Activated CD4-positive, alpha-beta T cell treated with anti-CD3 and anti-CD28 coated beads for 36 hours (primary cell): ENCODE data around the gene ARRDC2. TPM values are rescaled to one million over a fixed set of nuclear protein-coding genes. Genes with fewer than 3 reads are reported as not detected.

Source experiments
- ATAC-seq: fragments of 200-7000 bp; cut with Tn5 transposase; one replicate; pipeline ENCODE4 v1.10.0; 2021; ENCODE audit warnings: mild to moderate bottlenecking, moderate library complexity
- CTCF ChIA-PET: fragments of 350-600 bp; sonication (Branson Sonifier 250); formaldehyde crosslinking; loops from one replicate; lab custom pipeline; 2021; ENCODE audit warnings: antibody characterized with exemption; lab: Charles Lee
- POLR2A ChIA-PET: fragments of 350-600 bp; sonication (Branson Sonifier 250); formaldehyde crosslinking; loops from one replicate; lab custom pipeline; 2021; ENCODE audit warnings: antibody characterized with exemption, inconsistent platforms; lab: Charles Lee
- DNase-seq: peaks from one replicate; pipeline ENCODE4 v3.0.0-alpha.2; 2020
- H3K27ac Mint-ChIP-seq: one replicate; pipeline ENCODE4 v1.8.0; 2021; ENCODE audit warnings: mixed read lengths
- H3K27me3 Mint-ChIP-seq: one replicate; pipeline ENCODE4 v1.8.0; 2021; ENCODE audit warnings: mixed read lengths
- H3K36me3 Mint-ChIP-seq: one replicate; pipeline ENCODE4 v1.8.0; 2021; ENCODE audit warnings: low read depth, mixed read lengths
- H3K4me1 Mint-ChIP-seq: one replicate; pipeline ENCODE4 v1.8.0; 2021; ENCODE audit warnings: mixed read lengths
- H3K4me3 Mint-ChIP-seq: one replicate; pipeline ENCODE4 v1.8.0; 2021; ENCODE audit warnings: mild to moderate bottlenecking, moderate library complexity, mixed read lengths
- H3K9me3 Mint-ChIP-seq: one replicate; pipeline ENCODE4 v1.8.0; 2021; ENCODE audit warnings: low read depth, mixed read lengths
- intact Hi-C, 2 experiments: fragments of 100-400 bp; cut with DNase I in 1 of 2; cut with micrococcal nuclease in 1 of 2; formaldehyde crosslinking; loops; one replicate each; pipeline versions ENCODE4 v1.14.2 to v1.15.1; 2022 to 2024; cut with DNase I, micrococcal nuclease
- total RNA-seq, 2 experiments: library from RNA; stranded (reverse); gene quantifications; one replicate each; pipeline ENCODE4 v1.2.3, GENCODE V29; 2021

Gene ARRDC2
- total RNA-seq: 10 to 100 TPM; 13.5 to 21.7 TPM

DNA sequence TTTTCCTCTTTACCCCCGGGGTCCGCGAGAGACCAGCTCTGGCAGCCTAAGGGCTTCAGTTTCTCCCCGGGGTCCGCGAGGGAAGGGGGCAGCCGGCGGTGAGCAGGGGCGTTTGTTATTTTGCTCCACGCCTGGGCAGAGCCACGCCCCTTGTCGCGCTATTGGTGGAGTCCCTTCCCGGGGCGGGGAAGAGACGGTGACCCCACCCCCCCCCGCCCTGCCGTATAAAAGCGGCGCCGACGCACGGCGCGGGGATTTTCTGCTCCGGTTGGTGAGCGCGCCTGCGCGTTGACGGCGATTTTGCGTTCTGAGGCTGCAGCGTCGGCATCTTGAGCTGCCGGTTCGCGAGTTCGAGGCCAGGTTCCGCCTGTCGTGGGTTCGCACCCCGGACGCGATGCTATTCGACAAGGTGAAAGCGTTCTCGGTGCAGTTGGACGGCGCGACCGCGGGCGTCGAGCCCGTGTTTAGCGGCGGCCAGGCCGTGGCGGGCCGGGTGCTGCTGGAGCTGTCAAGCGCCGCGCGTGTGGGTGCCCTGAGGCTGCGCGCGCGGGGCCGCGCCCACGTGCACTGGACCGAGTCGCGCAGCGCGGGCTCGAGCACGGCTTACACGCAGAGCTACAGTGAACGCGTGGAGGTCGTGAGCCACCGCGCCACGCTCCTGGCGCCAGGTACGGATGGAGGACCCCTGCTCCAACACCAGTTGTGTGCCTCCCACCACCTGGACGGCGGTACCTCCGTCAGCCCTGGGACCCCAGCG, at the start of gene ARRDC2:
Gene ARRDC2, plus strand, starts transcription at position 254 of the 757 bp plus-strand sequence. Its CDS starts 141 bp downstream, at position 395.
- no peaks in the 10 kb centered on the region for H3K9me3 Mint-ChIP-seq
- H3K27ac Mint-ChIP-seq: peak within 1 kb of the TSS; percentile 81
- peak; percentile 94 for DNase-seq
- ChIA-PET POLR2A (interaction anchor here (0.6 kb wide), 1 partner anchor 825 kb away, joined by 4 read pairs; no protein-coding TSS in a partner anchor), CTCF (interaction anchor here (0.6 to 6.0 kb wide), 17 partner anchors 9 to 153 kb away, joined by 3 to 71 read pairs (median 5); partner anchors contain the start of gene CCDC124)
- peak within 1 kb of the TSS; percentile 73 for H3K4me3 Mint-ChIP-seq
- intact Hi-C loops: loop anchor here (1.0 to 10.0 kb wide), 9 partner anchors 13 to 245 kb away; partner anchors contain the start of gene PIK3R2 (in 1 of the 2)
- peak; percentile 84 for ATAC-seq
- H3K36me3 Mint-ChIP-seq: peaks cover 34% of the 10 kb centered on the region
- peaks cover 28% of the 10 kb centered on the region for H3K4me1 Mint-ChIP-seq
- no peaks in the 10 kb centered on the region for H3K27me3 Mint-ChIP-seq

DNA sequence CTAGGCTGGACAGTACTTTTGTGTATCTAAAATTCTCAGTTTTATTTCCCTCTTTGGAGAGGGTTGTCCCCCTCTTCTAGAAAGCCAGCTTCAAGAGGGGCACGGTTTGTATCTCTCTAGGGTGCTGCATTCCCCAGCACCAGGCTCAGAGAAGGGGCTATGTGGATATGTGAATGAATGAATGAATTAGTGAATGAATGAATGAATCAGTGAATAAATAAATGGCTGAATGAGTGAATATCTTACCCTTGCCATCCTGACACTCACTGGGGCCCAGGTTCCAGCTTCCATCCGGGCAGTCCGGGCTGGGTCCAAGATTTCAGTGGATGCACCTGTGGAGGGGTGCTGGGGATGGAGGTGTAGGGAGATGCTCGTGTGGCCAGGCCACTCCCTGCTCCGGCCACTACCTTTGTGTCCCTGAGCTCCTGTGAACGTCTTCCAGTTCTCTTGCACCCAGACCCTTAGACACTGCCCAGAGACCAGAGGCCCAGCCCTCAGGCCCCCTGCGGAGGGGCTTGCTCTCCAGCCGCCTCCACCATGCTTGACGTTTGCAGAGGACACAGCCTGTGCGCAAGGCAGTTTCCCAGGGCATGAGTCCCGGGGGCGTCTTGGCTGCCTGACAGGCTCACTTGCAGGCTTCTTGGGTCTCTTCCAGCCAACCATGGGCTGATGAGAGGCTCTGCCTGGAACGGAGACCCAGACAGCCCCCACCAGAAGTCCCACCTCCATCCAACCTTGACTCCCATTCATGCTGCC, 43.9 kb upstream of the ARRDC2 start:
- CTCF ChIA-PET: interaction anchor here (0.7 to 1.3 kb wide), 3 partner anchors 9 to 341 kb away, joined by 3 to 4 read pairs (median 3); no protein-coding TSS in a partner anchor
- no peak overlapping the region for H3K4me3 Mint-ChIP-seq
- no peaks in the 10 kb centered on the region for H3K9me3 Mint-ChIP-seq
- H3K4me1 Mint-ChIP-seq: peaks cover 3% of the 10 kb centered on the region
- no peak for DNase-seq
- ATAC-seq: no peak
- intact Hi-C loops: no loop called here
- H3K27me3 Mint-ChIP-seq: peaks cover 28% of the 10 kb centered on the region
- no peak overlapping the region for H3K27ac Mint-ChIP-seq
- H3K36me3 Mint-ChIP-seq: no peaks in the 10 kb centered on the region
- POLR2A ChIA-PET: no interaction called here

DNA sequence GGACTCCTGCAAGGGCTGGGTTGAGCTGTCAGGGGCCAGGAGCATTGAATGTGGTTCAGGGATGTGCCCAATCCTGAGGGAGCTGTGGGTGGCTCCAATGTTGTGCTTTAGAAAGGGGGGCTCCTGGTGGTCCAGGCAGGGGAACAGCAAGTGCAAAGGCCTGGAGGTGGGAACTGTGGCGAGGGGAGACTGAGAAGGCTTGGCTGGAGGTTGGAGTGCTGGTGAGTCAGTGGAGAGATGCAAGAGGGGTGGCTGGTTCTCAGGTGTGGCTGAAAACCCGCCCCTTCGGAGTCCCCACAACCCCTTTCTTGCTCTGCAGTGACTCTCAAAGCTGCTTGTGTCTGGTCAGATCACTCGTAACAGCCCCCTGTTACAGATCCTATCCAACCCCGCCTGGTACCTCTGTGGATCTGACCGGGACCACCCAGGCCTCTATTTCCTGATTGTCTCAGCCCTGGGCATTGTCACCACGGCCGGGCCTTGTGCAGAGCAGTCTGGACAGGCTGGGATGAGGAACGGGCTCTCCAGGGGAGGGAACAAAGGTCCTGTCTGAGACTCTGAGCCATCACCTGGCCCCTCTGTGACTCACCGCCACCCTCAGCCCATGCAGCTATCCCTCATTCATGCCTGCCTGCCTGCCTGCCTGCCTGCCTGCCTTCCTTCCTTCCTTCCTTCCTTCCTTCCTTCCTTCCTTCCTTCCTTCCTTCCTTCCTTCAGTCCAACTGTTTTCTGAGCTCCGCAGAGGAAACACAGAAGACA, 42.4 kb upstream of the ARRDC2 start:
- no peak for DNase-seq
- intact Hi-C loops: no loop called here
- peak; percentile 42 for ATAC-seq
- Mint-ChIP-seq H3K9me3 (no peaks in the 10 kb centered on the region), H3K36me3 (no peaks in the 10 kb centered on the region), H3K4me3 (no peak overlapping the region), H3K4me1 (peaks cover 3% of the 10 kb centered on the region), H3K27ac (no peak overlapping the region), H3K27me3 (peaks cover 28% of the 10 kb centered on the region)
- ChIA-PET CTCF (interaction anchor here (0.6 to 1.3 kb wide), 4 partner anchors 23 to 345 kb away, joined by 3 to 4 read pairs (median 4); no protein-coding TSS in a partner anchor), POLR2A (no interaction called here)

DNA sequence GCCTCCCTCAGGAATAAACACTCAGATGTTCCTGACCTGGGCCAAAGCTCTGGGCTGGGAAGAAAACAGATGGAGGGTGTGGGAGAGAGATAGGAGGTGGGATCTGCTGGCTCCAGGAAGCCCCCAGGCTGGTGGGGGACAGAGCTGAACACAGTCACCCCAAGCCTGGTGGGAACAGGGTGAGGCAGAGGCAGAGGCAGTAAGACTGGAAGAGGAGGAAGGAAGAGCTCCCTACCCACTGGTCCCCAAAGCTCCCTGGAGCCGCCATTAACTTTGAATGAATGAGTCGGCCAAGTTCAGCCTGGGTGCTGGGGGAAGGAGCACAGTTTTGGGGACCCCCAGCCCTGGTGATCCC, 41.9 kb upstream of the ARRDC2 start:
- Mint-ChIP-seq H3K4me1 (peaks cover 3% of the 10 kb centered on the region), H3K9me3 (no peaks in the 10 kb centered on the region), H3K27ac (no peak overlapping the region), H3K4me3 (no peak overlapping the region), H3K36me3 (no peaks in the 10 kb centered on the region), H3K27me3 (peaks cover 28% of the 10 kb centered on the region)
- ATAC-seq: no peak
- intact Hi-C loops: no loop called here
- DNase-seq: no peak
- POLR2A ChIA-PET: no interaction called here
- CTCF ChIA-PET: interaction anchor here (0.6 to 1.3 kb wide), 4 partner anchors 23 to 346 kb away, joined by 3 to 4 read pairs (median 4); no protein-coding TSS in a partner anchor

DNA sequence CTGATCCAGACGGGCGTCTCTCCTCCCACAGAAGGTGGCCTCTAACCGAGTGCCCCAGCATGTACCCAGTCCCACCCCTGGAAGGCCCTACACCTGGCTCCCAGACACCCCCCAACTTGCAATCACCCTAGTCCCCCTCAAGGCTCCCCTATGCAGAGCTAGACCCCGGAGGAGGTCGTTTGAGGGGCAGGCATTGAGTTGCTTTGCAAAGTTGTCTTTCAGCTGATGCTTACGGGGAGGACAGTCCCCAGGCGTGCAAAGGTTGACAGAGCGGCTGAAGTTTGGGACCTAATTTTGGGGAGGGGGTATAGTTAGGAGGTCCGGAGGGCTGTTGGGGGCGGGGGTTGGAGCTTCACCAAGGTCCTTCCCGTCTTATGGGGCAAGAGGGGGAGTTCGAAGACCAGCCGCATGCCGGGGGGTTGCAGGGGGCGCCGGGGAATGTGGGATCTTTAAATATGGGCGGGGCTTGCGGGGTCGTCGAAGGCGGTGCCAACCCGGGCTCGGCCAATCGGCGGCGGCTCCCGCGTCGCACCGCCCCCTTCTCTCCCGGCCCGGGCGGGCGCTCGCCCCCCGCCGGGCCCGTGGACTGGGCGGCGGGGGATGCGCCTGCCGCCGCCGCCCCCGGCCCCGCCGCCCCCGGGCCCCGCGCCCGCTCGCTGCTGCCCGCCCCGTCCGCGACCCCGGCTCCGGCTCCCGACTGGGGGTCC, 41.3 kb upstream of the ARRDC2 start, which contains the start of gene KCNN1:
Gene KCNN1, plus strand, starts transcription at position 558 of the 707 bp plus-strand sequence. CDS start 6,782 bp downstream, outside the sequence.
- POLR2A ChIA-PET: no interaction called here
- intact Hi-C loops: no loop called here
- CTCF ChIA-PET: interaction anchor here (1.3 kb wide), 1 partner anchor 29 kb away, joined by 4 read pairs; no protein-coding TSS in a partner anchor

DNA sequence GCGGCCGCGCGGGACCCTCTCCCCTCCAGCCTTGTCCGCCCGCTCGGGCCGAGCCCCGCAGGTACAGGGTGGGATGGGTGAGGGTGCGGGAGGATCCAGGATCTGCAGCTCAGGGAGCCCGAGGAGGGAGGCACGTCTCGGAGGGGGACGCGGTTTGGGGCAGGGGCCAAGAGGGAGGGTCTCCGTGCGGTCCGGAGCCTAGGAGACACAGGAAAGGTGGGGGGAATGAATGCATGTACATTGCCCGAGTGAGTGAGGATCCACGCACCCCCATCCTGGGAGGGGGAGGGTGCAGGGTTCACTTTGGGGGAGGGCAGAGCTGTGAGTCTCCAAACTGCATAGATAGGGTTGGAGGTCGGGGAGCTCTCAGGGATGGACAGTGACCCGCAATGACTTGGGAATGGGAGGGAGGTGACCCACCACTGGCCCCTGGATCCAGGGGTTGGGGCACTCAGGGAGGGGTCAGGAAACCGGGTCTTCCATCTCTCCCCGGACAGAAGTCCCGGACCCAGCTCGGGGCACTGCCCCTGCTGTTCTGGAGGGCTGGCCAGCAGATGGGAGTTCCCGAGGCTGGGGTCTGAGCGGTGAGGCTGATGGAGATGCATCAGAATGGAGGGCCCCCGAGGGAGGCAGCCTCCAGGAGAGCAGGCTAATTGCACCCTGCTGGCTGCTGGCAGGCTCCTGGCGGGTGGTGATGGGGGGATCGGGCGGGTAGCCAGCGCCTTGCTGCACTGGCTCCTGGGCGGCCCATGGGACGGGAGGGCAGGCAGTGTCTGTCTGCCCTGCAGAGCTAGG, 40.5 kb upstream of the ARRDC2 start:
- no peaks in the 10 kb centered on the region for H3K36me3 Mint-ChIP-seq
- POLR2A ChIA-PET: no interaction called here
- H3K27ac Mint-ChIP-seq: no peak overlapping the region
- no peak overlapping the region for H3K4me3 Mint-ChIP-seq
- DNase-seq (no peak), ATAC-seq (no peak)
- H3K9me3 Mint-ChIP-seq: no peaks in the 10 kb centered on the region
- intact Hi-C loops: no loop called here
- CTCF ChIA-PET: no interaction called here
- H3K4me1 Mint-ChIP-seq: peaks cover 3% of the 10 kb centered on the region
- H3K27me3 Mint-ChIP-seq: peaks cover 28% of the 10 kb centered on the region

More for the DNA sequence above, 41.3 kb upstream of the ARRDC2 start, which contains the start of gene KCNN1:
- no peaks in the 10 kb centered on the region for H3K9me3 Mint-ChIP-seq
- ATAC-seq (no peak), DNase-seq (no peak)
- peaks cover 28% of the 10 kb centered on the region for H3K27me3 Mint-ChIP-seq
- peaks cover 3% of the 10 kb centered on the region for H3K4me1 Mint-ChIP-seq
- H3K27ac Mint-ChIP-seq: no peak within 1 kb of the TSS
- H3K4me3 Mint-ChIP-seq: no peak within 1 kb of the TSS
- no peaks in the 10 kb centered on the region for H3K36me3 Mint-ChIP-seq

DNA sequence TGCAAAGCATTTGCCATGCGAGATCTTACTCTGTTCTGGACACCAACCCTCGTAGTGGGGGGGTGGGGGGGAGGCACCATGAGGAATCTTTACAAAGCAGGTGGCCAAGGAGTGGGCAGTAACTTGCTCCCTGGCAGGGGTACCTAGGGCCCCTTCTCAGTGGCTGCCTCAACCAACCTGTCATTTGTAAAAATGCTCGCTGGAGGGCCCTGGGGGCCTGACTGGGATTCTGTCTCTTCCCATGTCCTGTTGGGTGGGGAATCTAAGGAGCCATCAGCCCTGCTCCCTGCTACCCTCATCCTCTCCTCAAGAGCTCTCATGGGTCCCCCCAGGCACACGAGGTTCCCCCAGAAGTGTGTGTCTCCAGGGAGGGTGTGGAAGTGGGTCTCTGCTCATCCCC, 39.6 kb upstream of the ARRDC2 start:
- no peak overlapping the region for H3K4me3 Mint-ChIP-seq
- ATAC-seq: no peak
- no peaks in the 10 kb centered on the region for H3K9me3 Mint-ChIP-seq
- H3K27ac Mint-ChIP-seq: no peak overlapping the region
- intact Hi-C loops: no loop called here
- H3K36me3 Mint-ChIP-seq: no peaks in the 10 kb centered on the region
- no peak for DNase-seq
- peaks cover 28% of the 10 kb centered on the region for H3K27me3 Mint-ChIP-seq
- CTCF ChIA-PET: interaction anchor here (0.7 kb wide), 1 partner anchor 22 kb away, joined by 3 read pairs; no protein-coding TSS in a partner anchor
- peaks cover 3% of the 10 kb centered on the region for H3K4me1 Mint-ChIP-seq
- POLR2A ChIA-PET: no interaction called here

DNA sequence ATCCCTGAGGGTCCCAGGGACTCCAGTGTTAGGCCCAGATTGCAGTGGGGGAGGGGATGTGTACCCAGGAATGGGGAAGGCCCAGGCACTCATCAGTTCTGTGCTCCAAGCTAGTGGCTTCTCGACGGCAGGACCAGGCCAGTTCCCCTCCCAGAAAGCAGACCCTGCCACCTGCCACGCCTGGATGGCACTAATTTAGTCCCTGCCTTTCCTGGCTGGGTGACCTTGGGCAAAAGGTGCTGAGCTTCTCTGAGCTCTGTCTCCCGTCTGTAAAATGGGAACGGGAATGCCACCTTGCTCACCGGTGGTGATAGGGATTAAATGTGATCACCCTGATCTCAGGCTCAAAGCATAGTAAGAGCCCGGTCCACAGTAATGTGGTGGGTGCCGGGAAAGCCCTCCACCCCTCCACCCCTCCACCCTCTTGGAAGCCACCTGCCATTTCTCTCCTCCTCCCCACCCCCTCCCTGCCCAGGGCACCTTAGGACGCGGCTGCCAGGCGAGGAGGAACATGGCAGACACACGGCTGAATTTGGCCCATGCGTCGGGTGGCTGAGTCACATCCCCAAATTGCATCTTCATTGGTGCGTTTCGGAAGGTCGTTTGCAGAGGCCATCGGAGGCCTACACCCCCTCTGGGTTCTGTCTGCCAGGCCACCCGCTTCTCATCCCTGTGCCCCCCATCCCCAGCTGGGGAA, 38.7 kb upstream of the ARRDC2 start:
- intact Hi-C loops: no loop called here
- ATAC-seq (no peak), DNase-seq (no peak)
- Mint-ChIP-seq H3K27me3 (peaks cover 24% of the 10 kb centered on the region), H3K4me3 (no peak overlapping the region), H3K9me3 (no peaks in the 10 kb centered on the region), H3K27ac (no peak overlapping the region), H3K36me3 (no peaks in the 10 kb centered on the region), H3K4me1 (peaks cover 3% of the 10 kb centered on the region)
- ChIA-PET POLR2A (no interaction called here), CTCF (no interaction called here)

DNA sequence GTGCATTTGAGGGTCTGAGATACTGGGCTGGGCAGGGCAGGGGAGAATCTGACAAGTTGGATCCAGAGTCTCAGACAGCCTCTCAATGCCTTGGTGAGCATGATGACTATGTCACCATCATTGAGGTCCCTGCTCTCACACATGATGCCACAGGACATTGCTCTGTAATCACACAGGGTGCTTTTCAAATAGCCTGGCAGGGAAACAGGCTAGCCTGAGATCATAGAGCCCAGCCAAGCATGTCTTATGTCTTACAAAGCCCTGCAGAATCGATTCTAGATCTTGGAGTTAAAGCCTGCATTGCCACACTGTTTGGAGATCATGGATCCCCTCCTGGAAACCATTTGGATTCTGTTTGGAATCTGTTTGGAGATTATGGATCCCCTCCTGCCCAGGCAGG, 35.7 kb upstream of the ARRDC2 start:
- Mint-ChIP-seq H3K9me3 (no peaks in the 10 kb centered on the region), H3K27ac (no peak overlapping the region), H3K27me3 (peaks cover 4% of the 10 kb centered on the region), H3K4me1 (peaks cover 3% of the 10 kb centered on the region), H3K36me3 (no peaks in the 10 kb centered on the region), H3K4me3 (no peak overlapping the region)
- no peak for DNase-seq
- no peak for ATAC-seq
- ChIA-PET CTCF (no interaction called here), POLR2A (no interaction called here)
- intact Hi-C loops: no loop called here
